ENCODE measurements around the gene TSPOAP1. TPM values are rescaled to one million over a fixed set of nuclear protein-coding genes. Genes with fewer than 3 reads are reported as not detected.

The TSPOAP1 gene
- total and polyA plus RNA-seq, 2 of the 13 experiments (the other 11 are each of a cell fraction or from before 2014, with no cell fraction given): not detected

DNA sequence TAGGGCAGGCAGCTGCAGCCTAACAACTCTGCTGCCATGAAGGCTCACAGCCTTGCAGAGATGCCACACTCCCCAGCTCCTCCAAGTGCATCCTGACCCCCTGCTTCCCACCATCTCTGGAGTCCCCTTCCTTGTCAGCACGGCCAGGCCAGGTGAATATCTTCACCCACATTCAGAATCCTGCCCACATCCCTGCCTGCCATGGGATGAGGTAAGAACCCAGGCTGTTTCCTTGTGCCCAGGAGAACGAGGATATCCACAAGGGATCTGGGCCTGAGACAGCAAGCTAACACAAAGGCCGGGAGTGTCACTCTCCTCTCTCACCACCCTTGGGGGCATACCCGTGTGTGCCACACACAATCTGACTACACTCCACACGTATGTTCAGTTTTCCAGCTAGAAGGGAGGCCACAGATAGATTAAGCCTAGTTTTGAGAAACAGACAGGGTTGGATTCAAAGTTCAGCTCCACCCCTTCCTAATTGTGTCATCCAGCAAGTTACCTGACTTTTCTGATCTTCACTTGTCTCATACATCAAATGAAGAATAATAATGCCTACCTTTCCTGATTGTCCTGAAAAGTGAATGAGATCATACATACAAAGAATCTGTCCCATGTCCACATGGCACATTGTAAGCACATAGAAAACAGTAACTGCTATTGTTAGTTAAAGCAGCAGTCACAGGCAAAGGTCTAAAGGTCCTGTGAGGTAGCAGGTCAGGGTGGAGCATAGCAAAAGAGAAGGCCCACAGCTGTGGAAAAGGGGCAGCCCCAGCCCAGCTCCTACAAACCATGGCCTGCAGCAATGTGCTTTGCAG, 40.8 kb upstream of the TSPOAP1 start (continued):
- TF ChIP-seq, protein P1, sequence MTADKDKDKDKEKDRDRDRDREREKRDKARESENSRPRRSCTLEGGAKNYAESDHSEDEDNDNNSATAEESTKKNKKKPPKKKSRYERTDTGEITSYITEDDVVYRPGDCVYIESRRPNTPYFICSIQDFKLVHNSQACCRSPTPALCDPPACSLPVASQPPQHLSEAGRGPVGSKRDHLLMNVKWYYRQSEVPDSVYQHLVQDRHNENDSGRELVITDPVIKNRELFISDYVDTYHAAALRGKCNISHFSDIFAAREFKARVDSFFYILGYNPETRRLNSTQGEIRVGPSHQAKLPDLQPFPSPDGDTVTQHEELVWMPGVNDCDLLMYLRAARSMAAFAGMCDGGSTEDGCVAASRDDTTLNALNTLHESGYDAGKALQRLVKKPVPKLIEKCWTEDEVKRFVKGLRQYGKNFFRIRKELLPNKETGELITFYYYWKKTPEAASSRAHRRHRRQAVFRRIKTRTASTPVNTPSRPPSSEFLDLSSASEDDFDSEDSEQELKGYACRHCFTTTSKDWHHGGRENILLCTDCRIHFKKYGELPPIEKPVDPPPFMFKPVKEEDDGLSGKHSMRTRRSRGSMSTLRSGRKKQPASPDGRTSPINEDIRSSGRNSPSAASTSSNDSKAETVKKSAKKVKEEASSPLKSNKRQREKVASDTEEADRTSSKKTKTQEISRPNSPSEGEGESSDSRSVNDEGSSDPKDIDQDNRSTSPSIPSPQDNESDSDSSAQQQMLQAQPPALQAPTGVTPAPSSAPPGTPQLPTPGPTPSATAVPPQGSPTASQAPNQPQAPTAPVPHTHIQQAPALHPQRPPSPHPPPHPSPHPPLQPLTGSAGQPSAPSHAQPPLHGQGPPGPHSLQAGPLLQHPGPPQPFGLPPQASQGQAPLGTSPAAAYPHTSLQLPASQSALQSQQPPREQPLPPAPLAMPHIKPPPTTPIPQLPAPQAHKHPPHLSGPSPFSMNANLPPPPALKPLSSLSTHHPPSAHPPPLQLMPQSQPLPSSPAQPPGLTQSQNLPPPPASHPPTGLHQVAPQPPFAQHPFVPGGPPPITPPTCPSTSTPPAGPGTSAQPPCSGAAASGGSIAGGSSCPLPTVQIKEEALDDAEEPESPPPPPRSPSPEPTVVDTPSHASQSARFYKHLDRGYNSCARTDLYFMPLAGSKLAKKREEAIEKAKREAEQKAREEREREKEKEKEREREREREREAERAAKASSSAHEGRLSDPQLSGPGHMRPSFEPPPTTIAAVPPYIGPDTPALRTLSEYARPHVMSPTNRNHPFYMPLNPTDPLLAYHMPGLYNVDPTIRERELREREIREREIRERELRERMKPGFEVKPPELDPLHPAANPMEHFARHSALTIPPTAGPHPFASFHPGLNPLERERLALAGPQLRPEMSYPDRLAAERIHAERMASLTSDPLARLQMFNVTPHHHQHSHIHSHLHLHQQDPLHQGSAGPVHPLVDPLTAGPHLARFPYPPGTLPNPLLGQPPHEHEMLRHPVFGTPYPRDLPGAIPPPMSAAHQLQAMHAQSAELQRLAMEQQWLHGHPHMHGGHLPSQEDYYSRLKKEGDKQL (CRISPR knock-in tag; IDR thresholded peaks at IDR 0.05; ENCODE audit: low read depth): no peak
- TF ChIP-seq CHD4 (IDR thresholded peaks at IDR 0.05; ENCODE audit: borderline replicate concordance, low read length) (peak; percentile 89; the same call in 1 of the 2 replicates), ZNF224 (CRISPR knock-in tag; IDR thresholded peaks at IDR 0.05) (no peak; the same call in 1 of the 2 replicates), REPIN1 (CRISPR knock-in tag; IDR thresholded peaks at IDR 0.05; ENCODE audit: borderline replicate concordance, low read depth) (peak; percentile 65; the same call in 1 of the 2 replicates), ZNF652 (CRISPR knock-in tag; IDR thresholded peaks at IDR 0.05; ENCODE audit: borderline replicate concordance, low read depth) (no peak), ZFYVE20 (CRISPR knock-in tag; IDR thresholded peaks at IDR 0.05; ENCODE audit: borderline replicate concordance, low read depth) (no peak), ZFP1 (CRISPR knock-in tag; IDR thresholded peaks at IDR 0.05) (no peak), PRDM4 (CRISPR knock-in tag; IDR thresholded peaks at IDR 0.05; ENCODE audit: borderline replicate concordance) (no peak), MEIS2 (CRISPR knock-in tag; IDR thresholded peaks at IDR 0.05) (no peak), ZNF354B (CRISPR knock-in tag; IDR thresholded peaks at IDR 0.05) (no peak), KDM4B (CRISPR knock-in tag; IDR thresholded peaks at IDR 0.05) (no peak), MAFG (CRISPR knock-in tag; IDR thresholded peaks at IDR 0.05) (no peak), YY1 (IDR thresholded peaks at IDR 0.05; ENCODE audit: insufficient read depth, insufficient replicate concordance, low read depth, low read length) (no peak), HCFC1 (IDR thresholded peaks at IDR 0.05; ENCODE audit: low read depth, low read length) (no peak), MAFF (IDR thresholded peaks at IDR 0.05; ENCODE audit: low read depth, low read length) (peak; percentile 30), ZSCAN12 (CRISPR knock-in tag; IDR thresholded peaks at IDR 0.05) (no peak), ATF1 (CRISPR knock-in tag; IDR thresholded peaks at IDR 0.05) (0 out of 2 replicates have a peak, but pooled peaks have one; percentile 54)
- TF ChIP-seq, protein P2, sequence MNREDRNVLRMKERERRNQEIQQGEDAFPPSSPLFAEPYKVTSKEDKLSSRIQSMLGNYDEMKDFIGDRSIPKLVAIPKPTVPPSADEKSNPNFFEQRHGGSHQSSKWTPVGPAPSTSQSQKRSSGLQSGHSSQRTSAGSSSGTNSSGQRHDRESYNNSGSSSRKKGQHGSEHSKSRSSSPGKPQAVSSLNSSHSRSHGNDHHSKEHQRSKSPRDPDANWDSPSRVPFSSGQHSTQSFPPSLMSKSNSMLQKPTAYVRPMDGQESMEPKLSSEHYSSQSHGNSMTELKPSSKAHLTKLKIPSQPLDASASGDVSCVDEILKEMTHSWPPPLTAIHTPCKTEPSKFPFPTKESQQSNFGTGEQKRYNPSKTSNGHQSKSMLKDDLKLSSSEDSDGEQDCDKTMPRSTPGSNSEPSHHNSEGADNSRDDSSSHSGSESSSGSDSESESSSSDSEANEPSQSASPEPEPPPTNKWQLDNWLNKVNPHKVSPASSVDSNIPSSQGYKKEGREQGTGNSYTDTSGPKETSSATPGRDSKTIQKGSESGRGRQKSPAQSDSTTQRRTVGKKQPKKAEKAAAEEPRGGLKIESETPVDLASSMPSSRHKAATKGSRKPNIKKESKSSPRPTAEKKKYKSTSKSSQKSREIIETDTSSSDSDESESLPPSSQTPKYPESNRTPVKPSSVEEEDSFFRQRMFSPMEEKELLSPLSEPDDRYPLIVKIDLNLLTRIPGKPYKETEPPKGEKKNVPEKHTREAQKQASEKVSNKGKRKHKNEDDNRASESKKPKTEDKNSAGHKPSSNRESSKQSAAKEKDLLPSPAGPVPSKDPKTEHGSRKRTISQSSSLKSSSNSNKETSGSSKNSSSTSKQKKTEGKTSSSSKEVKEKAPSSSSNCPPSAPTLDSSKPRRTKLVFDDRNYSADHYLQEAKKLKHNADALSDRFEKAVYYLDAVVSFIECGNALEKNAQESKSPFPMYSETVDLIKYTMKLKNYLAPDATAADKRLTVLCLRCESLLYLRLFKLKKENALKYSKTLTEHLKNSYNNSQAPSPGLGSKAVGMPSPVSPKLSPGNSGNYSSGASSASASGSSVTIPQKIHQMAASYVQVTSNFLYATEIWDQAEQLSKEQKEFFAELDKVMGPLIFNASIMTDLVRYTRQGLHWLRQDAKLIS (CRISPR knock-in tag; IDR thresholded peaks at IDR 0.05): no peak

Data from HepG2 (cell line).